ENCODE data around the gene LINC00305.

LINC00305 gene

DNA sequence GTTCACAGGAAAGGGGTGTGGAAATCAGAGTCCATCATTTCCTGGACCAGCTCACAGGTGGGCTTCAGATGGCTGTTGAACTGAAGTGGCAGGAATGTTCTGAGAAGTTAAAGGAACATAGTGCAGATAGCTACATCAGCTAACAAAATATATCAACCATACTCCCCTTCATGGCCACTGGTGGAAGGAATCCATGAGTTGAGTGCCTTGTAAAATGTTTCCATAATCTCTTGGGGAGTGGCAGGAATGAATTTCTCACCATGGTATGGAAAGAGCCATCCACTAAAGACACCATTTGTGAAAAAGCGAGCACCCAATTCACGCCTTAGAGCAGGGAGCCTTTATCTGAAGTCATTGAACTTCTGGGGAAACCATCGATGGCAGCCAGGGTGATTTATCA is at the start of gene LINC00305:
Gene LINC00305, minus strand, starts transcription at position 101 of the 400 bp plus-strand sequence.
- Mint-ChIP-seq H3K27me3 (no peaks in the 10 kb centered on the region), H3K27ac (no peak within 1 kb of the TSS), H3K4me1 (no peaks in the 10 kb centered on the region), H3K4me3 (no peak within 1 kb of the TSS), H3K9me3 (no peaks in the 10 kb centered on the region)
- no peak for ATAC-seq
- no peak for DNase-seq

GRCh38 chr18:64191069-64191468 is 42.2 kb upstream of the LINC00305 start:
- DNase-seq: no peak
- Mint-ChIP-seq H3K4me1 (no peaks in the 10 kb centered on the region), H3K27ac (no peak overlapping the region), H3K27me3 (peaks cover 6% of the 10 kb centered on the region), H3K9me3 (no peaks in the 10 kb centered on the region), H3K4me3 (no peak overlapping the region)
- ATAC-seq: no peak

- Mint-ChIP-seq H3K27me3 (peaks cover 11% of the 10 kb centered on the region), H3K4me3 (no peak overlapping the region), H3K9me3 (no peaks in the 10 kb centered on the region), H3K27ac (no peak overlapping the region), H3K4me1 (no peaks in the 10 kb centered on the region)
- DNase-seq (no peak), ATAC-seq (no peak)
Observed at GRCh38 chr18:64185987-64186386, 37.1 kb upstream of the LINC00305 start.

GRCh38 chr18:64183665-64184064 is 34.8 kb upstream of the LINC00305 start:
- ATAC-seq (no peak), DNase-seq (no peak)
- no peaks in the 10 kb centered on the region for H3K9me3 Mint-ChIP-seq
- H3K4me3 Mint-ChIP-seq: no peak overlapping the region
- H3K4me1 Mint-ChIP-seq: no peaks in the 10 kb centered on the region
- peaks cover 11% of the 10 kb centered on the region for H3K27me3 Mint-ChIP-seq
- no peak overlapping the region for H3K27ac Mint-ChIP-seq

- DNase-seq (no peak), ATAC-seq (no peak)
- no peak overlapping the region for H3K4me3 Mint-ChIP-seq
- H3K27me3 Mint-ChIP-seq: peaks cover under 1% of the 10 kb centered on the region
- no peaks in the 10 kb centered on the region for H3K4me1 Mint-ChIP-seq
- H3K9me3 Mint-ChIP-seq: peaks cover 0 to 6% of the 10 kb centered on the region in 2 donors
- H3K27ac Mint-ChIP-seq: no peak overlapping the region
Observed at GRCh38 chr18:64180617-64181016, 31.7 kb upstream of the LINC00305 start.

DNA sequence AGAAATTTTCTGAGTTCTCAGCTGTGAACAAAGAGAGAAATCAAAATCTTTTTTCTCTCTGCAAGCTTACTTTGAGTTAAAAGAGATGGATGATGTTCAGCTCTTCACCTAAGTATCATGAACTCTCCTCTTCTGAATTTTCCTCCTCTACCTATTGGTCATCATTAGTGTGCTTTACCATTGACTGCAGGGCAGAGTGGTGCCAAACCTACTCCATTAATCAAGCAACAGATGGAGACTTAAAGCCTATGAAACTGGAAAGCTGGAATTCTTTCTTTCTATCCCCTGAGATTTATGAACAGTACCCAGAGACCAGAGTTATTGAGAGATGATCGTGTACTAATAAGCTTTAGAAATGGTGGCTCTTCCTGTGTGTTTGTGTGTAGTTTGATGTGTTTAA is 31.3 kb upstream of the LINC00305 start:
- ATAC-seq (no peak), DNase-seq (no peak)
- Mint-ChIP-seq H3K27me3 (no peaks in the 10 kb centered on the region), H3K9me3 (peaks cover 0 to 7% of the 10 kb centered on the region in 2 donors), H3K4me3 (no peak overlapping the region), H3K4me1 (no peaks in the 10 kb centered on the region), H3K27ac (no peak overlapping the region)

GRCh38 chr18:64179556-64180080 is 30.7 kb upstream of the LINC00305 start:
- Mint-ChIP-seq H3K4me1 (no peaks in the 10 kb centered on the region), H3K9me3 (peaks cover 0 to 7% of the 10 kb centered on the region in 2 donors), H3K4me3 (no peak overlapping the region), H3K27me3 (no peaks in the 10 kb centered on the region), H3K27ac (no peak overlapping the region)
- ATAC-seq: no peak
- no peak for DNase-seq

DNA sequence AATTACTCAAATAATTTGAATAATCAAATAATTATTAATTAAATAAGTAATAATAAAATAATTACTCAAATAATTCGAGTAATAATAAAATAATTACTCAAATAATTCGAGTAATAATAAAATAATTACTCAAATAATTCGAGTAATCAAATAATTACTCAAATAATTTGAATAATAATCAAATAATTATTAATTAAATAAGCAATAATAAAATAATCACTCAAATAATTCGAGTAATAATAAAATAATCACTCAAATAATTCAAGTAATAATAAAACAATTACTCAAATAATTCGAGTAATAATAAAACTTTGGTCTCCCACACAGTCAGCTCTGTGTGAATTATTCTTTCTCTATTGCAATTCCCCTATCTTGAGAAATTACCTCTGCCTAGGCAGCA is 30.0 kb upstream of the LINC00305 start:
- no peak overlapping the region for H3K4me3 Mint-ChIP-seq
- H3K27me3 Mint-ChIP-seq: no peaks in the 10 kb centered on the region
- no peak overlapping the region for H3K27ac Mint-ChIP-seq
- DNase-seq: no peak
- no peak for ATAC-seq
- H3K4me1 Mint-ChIP-seq: no peaks in the 10 kb centered on the region
- peaks cover 0 to 7% of the 10 kb centered on the region in 2 donors for H3K9me3 Mint-ChIP-seq

DNA sequence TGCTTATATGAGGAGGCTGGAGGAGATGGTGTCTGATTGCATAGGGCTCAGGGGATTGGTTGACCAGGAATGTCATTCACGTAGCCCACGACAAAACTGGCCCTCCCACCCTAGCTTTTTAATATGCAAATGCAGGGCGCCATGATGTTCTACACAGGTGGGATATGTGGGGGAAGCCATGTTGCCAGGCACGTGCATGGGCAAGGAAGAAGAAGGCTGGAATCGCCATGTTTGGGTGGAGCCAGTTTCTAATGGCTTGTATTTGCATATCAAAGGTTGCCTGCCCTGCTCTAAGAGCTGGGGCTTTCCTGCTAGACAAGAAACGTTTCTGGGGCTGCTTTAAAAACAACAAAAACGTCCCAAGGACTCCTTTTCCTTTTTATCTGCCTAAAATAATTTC is 26.5 kb upstream of the LINC00305 start:
- H3K27ac Mint-ChIP-seq: no peak overlapping the region
- no peak overlapping the region for H3K4me3 Mint-ChIP-seq
- peaks cover 0 to 7% of the 10 kb centered on the region in 2 donors for H3K9me3 Mint-ChIP-seq
- no peak for ATAC-seq
- no peaks in the 10 kb centered on the region for H3K4me1 Mint-ChIP-seq
- H3K27me3 Mint-ChIP-seq: no peaks in the 10 kb centered on the region
- no peak for DNase-seq

GRCh38 chr18:64171576-64171975 is 22.7 kb upstream of the LINC00305 start:
- Mint-ChIP-seq H3K27ac (no peak overlapping the region), H3K27me3 (no peaks in the 10 kb centered on the region), H3K4me1 (no peaks in the 10 kb centered on the region), H3K4me3 (no peak overlapping the region), H3K9me3 (peaks cover 0 to 7% of the 10 kb centered on the region in 2 donors)
- ATAC-seq (no peak), DNase-seq (no peak)

DNA sequence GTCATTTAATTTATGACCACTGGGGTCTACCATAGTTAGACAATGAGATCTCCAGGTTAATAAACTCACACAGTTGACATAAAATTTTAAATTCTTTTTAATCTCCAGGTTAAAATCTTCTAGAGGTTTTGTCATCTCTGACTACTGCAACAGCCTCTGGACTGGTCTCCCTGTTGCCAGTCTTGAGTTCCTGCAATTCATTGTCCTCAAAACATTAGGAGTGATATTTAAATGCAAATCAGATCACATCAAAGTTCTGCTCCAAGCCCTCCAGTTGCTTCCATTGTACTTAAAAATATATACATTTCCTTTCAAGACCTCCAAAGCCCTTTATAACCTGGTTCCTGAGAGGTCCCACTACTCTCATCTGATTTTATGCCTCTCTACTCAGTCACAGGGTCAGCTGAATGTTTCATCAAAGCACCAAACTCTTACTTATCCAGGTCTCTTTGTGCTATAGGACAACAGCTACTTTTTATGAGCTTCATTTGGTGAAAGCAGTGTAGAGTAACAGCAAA is 18.6 kb upstream of the LINC00305 start:
- Mint-ChIP-seq H3K4me1 (no peaks in the 10 kb centered on the region), H3K4me3 (no peak overlapping the region), H3K27me3 (no peaks in the 10 kb centered on the region), H3K27ac (no peak overlapping the region), H3K9me3 (no peaks in the 10 kb centered on the region)
- DNase-seq: no peak
- ATAC-seq: no peak

DNA sequence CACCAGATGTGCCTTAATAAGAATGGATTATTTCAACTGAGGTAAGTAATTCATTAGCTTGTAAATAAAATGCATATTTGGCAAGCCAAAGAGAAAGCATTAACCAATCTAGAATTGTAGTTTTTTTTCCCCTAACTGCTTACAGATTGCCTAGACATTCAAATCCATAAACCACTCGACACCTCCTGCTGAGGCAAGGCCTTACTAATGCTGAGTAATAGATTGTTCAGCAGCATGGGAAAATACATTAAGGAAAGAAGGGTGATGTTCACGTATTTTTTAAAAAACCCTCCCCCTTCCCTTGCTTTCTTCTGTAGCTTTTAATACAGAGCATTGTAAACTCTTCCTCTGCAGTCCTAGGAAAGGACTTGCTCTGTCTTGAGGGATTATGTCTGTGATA is 17.0 kb upstream of the LINC00305 start:
- H3K4me3 Mint-ChIP-seq: no peak overlapping the region
- ATAC-seq (no peak), DNase-seq (no peak)
- no peaks in the 10 kb centered on the region for H3K4me1 Mint-ChIP-seq
- H3K27ac Mint-ChIP-seq: no peak overlapping the region
- H3K27me3 Mint-ChIP-seq: no peaks in the 10 kb centered on the region
- H3K9me3 Mint-ChIP-seq: no peaks in the 10 kb centered on the region

- H3K27me3 Mint-ChIP-seq: no peaks in the 10 kb centered on the region
- ATAC-seq (no peak), DNase-seq (no peak)
- H3K4me1 Mint-ChIP-seq: no peaks in the 10 kb centered on the region
- H3K27ac Mint-ChIP-seq: no peak overlapping the region
- no peaks in the 10 kb centered on the region for H3K9me3 Mint-ChIP-seq
- no peak overlapping the region for H3K4me3 Mint-ChIP-seq
Observed at GRCh38 chr18:64164883-64165282, 16.0 kb upstream of the LINC00305 start.

DNA sequence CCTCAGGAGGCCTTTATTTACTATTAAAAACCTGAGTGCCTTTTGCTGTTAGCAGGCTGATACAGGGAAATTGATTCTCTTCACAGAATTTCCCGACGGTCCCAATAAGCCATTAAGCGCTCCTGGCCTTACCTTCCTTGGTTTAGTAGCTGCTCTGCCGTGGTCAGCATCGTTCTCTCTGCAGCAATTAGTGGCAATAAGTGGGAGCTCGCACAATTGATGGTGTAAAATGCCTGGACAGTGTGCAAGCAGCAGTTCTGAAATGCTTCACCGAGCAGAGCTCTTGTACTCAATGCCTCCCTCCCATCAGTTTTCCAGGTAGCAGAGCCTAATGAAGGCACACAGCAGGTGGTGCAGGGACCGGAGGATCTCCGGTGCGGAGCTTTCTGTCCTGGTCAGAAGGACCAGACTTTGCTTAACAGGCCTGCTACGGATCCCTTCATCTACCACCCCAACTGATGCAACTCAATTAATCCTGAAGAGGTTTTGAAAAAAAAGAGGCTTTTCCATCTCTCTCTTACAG is 1.1 kb upstream of the LINC00305 start:
- H3K4me1 Mint-ChIP-seq: no peaks in the 10 kb centered on the region
- ATAC-seq: no peak
- no peaks in the 10 kb centered on the region for H3K9me3 Mint-ChIP-seq
- H3K27me3 Mint-ChIP-seq: no peaks in the 10 kb centered on the region
- H3K4me3 Mint-ChIP-seq: no peak overlapping the region
- no peak for DNase-seq
- H3K27ac Mint-ChIP-seq: no peak overlapping the region

- DNase-seq: no peak
- Mint-ChIP-seq H3K4me3 (no peak overlapping the region), H3K4me1 (no peaks in the 10 kb centered on the region), H3K9me3 (no peaks in the 10 kb centered on the region), H3K27ac (no peak overlapping the region), H3K27me3 (no peaks in the 10 kb centered on the region)
- ATAC-seq: no peak
Observed at GRCh38 chr18:64142904-64143303, 6.0 kb downstream of the LINC00305 start.

- Mint-ChIP-seq H3K27ac (no peak overlapping the region), H3K9me3 (no peaks in the 10 kb centered on the region), H3K4me3 (no peak overlapping the region), H3K4me1 (no peaks in the 10 kb centered on the region), H3K27me3 (no peaks in the 10 kb centered on the region)
- no peak for DNase-seq
- ATAC-seq: no peak
Observed at GRCh38 chr18:64137914-64138313, 11.0 kb downstream of the LINC00305 start.

Data from stimulated activated naive CD8-positive, alpha-beta T cell treated with anti-CD3 and anti-CD28 coated beads, Interleukin-15, amount 100 ng/mL, for 72 hours (primary cell).